GM12873 (cell line): ENCODE data around the gene DLG2.

ENCODE experiments used
- TF ChIP-seq, protein P1 (sequence below): IDR thresholded peaks from 2 replicates; pipeline ENCODE4 v1.5.1; 2012; ENCODE audit warnings: low read depth, mild to moderate bottlenecking, moderate library complexity, low read length, control low read depth; ENCODE audit not compliant: insufficient read depth; ENCODE audit errors: missing control alignments

Gene DLG2

DNA sequence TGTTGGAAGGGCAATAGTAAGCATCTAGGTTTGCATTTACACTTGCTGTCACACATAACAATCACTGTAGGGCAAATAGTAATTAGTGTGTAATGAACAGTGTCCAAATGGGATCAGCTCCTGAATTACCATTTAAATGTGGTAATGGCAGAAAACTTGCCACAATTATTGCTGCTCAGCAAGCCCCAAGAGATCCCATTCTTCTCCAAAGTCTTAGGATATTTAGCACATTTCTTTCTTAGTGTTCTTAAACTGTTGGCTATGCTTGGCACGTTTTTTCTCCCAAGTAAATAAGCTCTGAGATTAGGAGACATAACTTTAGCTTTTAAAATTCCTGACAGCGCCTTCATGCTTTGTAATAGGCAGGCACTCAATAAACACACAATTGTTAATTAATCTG is 1037.0 kb downstream of the DLG2 start:
- TF ChIP-seq, protein P1, sequence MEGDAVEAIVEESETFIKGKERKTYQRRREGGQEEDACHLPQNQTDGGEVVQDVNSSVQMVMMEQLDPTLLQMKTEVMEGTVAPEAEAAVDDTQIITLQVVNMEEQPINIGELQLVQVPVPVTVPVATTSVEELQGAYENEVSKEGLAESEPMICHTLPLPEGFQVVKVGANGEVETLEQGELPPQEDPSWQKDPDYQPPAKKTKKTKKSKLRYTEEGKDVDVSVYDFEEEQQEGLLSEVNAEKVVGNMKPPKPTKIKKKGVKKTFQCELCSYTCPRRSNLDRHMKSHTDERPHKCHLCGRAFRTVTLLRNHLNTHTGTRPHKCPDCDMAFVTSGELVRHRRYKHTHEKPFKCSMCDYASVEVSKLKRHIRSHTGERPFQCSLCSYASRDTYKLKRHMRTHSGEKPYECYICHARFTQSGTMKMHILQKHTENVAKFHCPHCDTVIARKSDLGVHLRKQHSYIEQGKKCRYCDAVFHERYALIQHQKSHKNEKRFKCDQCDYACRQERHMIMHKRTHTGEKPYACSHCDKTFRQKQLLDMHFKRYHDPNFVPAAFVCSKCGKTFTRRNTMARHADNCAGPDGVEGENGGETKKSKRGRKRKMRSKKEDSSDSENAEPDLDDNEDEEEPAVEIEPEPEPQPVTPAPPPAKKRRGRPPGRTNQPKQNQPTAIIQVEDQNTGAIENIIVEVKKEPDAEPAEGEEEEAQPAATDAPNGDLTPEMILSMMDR, result no peak

DNA sequence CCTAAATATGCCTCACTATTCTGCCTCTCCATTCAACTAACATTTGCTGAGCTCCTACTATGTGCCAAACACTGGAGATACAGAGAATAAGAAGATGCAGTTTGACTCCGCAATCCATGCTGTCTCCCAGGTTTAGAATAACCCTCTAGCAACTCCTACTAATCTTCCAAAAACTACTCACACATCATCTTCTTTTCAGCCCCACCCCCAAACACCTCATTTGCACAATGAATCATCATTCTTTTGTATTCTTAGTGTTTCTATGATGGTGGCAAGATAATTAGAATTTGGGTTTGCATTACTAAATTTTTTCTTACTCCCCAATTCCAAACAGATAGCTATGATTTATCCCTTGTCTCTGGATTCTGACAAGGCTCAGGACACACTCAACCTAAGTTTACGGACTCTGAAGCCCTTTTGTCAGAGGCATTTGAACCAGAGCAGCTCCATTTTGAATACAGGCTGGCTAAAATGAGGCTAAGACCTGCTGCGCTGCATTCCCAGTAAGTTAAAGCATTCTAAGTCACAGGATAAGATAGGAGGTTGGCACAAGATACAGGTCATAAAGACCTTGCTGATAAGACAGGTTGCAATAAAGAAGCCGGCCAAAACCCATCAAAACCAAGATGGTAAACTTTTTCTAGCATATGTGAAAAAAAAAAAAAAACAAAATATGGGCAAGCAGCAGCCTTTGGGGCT is 1038.9 kb downstream of the DLG2 start:
- TF ChIP-seq, protein P1, result no peak

DNA sequence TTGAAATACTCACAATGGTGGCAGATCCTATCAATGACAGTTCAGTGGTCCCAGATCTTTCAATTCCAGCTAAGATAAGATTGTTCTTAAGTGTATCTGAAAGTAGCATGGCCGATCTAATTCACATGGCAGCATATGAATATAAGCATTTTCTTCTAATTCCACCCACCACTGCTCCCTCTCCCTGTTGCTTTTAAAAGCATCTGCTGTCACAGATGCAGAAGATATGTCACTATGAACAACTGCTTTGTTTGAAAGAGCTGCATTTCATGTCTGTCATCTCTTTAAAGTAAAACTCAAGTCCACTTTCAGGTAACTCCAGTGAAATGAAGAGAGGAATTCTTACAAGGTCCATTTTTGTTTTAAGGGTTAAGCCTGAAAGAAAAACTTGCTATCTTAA is 1044.0 kb downstream of the DLG2 start:
- TF ChIP-seq, protein P1, result no peak

DNA sequence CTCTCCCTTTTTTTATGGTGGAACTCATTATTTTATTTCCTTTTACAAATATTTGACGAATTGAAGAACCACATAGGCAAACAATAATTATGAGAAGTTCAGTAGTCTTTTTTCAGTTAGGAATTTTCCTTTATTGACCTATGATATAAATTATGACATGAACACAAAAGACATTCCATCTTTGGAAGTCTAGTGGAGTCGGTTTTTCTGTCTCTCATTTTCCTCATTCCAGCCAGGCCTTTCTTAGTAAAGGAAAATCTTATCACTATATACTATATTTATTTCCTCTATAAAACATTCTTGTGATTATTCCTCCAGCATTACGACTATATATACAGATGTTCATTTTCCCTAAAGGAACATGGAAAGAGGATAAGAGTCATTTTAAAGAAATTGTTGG is 1046.1 kb downstream of the DLG2 start:
- TF ChIP-seq, protein P1, result no peak

DNA sequence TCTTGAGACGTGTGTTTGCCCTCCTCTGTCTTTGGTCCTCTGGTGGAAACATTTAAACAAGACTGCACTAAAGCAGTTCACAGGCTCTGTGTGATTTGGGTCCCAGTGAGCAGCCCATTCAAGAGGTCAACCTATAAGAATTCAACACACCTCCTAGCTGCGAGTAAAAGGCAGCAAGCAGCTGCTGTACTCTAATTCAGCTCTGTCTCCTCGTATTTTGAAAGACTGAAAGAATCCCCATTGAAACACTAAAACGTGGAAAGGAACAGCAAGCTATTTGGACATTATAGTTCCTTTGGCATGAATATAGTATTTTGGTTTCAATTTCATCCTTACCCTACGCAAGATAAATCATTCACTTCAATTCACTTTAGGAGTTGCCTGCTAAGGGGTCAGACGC is 1046.7 kb downstream of the DLG2 start:
- TF ChIP-seq, protein P1, result no peak

DNA sequence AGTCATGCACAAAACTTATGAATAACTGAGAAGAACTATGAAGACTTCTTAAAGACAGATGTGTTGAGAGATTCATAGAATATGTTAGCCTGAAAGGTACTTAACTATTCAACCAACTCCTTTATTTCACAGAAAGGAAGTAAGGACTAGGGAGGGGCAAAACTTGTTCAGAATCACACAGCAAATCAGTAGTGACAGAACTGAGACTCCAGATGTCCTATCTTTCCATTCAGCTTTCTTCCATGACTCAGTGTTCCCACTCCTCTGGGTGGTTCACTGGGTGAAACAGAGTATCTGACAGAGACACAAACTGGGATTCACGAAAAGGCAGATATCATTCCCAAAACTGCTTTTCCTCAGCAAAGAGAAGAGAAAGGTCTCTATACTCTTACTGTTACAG is 1053.3 kb downstream of the DLG2 start:
- TF ChIP-seq, protein P1, result no peak

DNA sequence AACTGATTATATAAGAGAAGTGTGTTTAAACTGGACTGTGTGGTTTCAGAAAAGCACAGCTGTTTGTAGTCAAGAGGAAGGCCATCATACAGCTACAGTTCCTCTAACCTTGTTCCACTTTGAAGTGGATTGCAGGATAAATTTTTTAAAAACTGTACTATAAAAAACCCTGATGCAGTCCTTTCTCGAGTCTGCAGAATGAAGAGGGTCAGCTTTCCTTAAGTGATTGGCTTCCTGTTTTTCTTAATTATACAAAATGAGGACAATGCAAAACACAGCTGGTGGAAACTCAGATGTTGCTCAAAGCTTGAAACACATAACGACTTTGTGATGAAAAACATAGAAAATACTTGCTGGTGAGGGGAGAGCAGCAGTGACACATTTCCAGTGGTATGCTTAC is 1060.5 kb downstream of the DLG2 start:
- TF ChIP-seq, protein P1, result no peak
